GM19193 (cell line): ENCODE measurements around the gene PDZRN4.

Experiments
- POLR2A ChIP-seq: IDR thresholded peaks from 4 replicates; pipeline ENCODE4 v1.6.1; 2011; ENCODE audit not compliant: insufficient read depth, insufficient read length; ENCODE audit errors: extremely low read depth

Gene PDZRN4

GRCh38 chr12:41566703-41567102 lies 378.6 kb downstream of the PDZRN4 start:
- no peak for TF ChIP-seq POLR2A

- no peak for TF ChIP-seq POLR2A
These were observed 385.3 kb downstream of the PDZRN4 start for GRCh38 chr12:41573445-41573844.

GRCh38 chr12:41576925-41577324 lies 388.8 kb downstream of the PDZRN4 start:
- TF ChIP-seq POLR2A: no peak

- TF ChIP-seq POLR2A: no peak
These were observed 389.9 kb downstream of the PDZRN4 start for GRCh38 chr12:41577995-41578394.

GRCh38 chr12:41585784-41586183 lies 397.7 kb downstream of the PDZRN4 start:
- no peak for TF ChIP-seq POLR2A

GRCh38 chr12:41587574-41587973 lies 399.5 kb downstream of the PDZRN4 start:
- no peak for TF ChIP-seq POLR2A

GRCh38 chr12:41589878-41590277 lies 401.8 kb downstream of the PDZRN4 start:
- TF ChIP-seq POLR2A: no peak

GRCh38 chr12:41596190-41596589 lies 408.1 kb downstream of the PDZRN4 start:
- TF ChIP-seq POLR2A: no peak

GRCh38 chr12:41604830-41605229 lies 416.7 kb downstream of the PDZRN4 start:
- TF ChIP-seq POLR2A: no peak

GRCh38 chr12:41605545-41606305 lies 417.6 kb downstream of the PDZRN4 start:
- TF ChIP-seq POLR2A: no peak

- no peak for TF ChIP-seq POLR2A
These were observed 418.6 kb downstream of the PDZRN4 start for GRCh38 chr12:41606468-41607445.

- no peak for TF ChIP-seq POLR2A
These were observed 424.9 kb downstream of the PDZRN4 start for GRCh38 chr12:41612892-41613557.

GRCh38 chr12:41619705-41620104 lies 431.6 kb downstream of the PDZRN4 start:
- no peak for TF ChIP-seq POLR2A

- TF ChIP-seq POLR2A: no peak
These were observed 433.2 kb downstream of the PDZRN4 start for GRCh38 chr12:41621291-41621690.
